ENCODE results near the gene HDGFL3. TPM values are rescaled to one million over a fixed set of nuclear protein-coding genes. Genes with fewer than 3 reads are reported as not detected.

HDGFL3 gene
- total and polyA plus RNA-seq, 9 of the 15 experiments (the other 6 are each of a cell fraction or from before 2014, with no cell fraction given): 6.7 to 42.0 (median 31.4) TPM

GRCh38 chr15:83113881-83114674 is 93.5 kb downstream of the HDGFL3 start (continued):
- no peak for TF ChIP-seq CREB3L1 (IDR thresholded peaks at IDR 0.05; ENCODE audit: borderline replicate concordance, low read depth)
- no peak for TF ChIP-seq MECOM (CRISPR knock-in tag; IDR thresholded peaks at IDR 0.05)
- no peak for TF ChIP-seq IRF9 (tag; IDR thresholded peaks at IDR 0.05)
- TF ChIP-seq ZNF586 (CRISPR knock-in tag; conservative IDR thresholded peaks at IDR 0.05): no peak

GRCh38 chr15:83112956-83113299 is 94.7 kb downstream of the HDGFL3 start:
- in situ Hi-C loops (cut with MboI) (no loop called here), intact Hi-C loops (cut with micrococcal nuclease) (no loop called here)
- Histone ChIP-seq H3K4me2 (ENCODE audit: insufficient read depth, low read length) (no peak overlapping the region), H3K4me1 (replicated peaks in 1 of 2; ENCODE audit: control insufficient read depth in 2 of 2, insufficient read depth in 2 of 2, low read length in 2 of 2) (peaks cover 13% of the 10 kb centered on the region in 2 experiments; a peak in 4 of 5 replicates), H3K36me3 (ENCODE audit: control insufficient read depth, insufficient read depth, low read length) (no peaks in the 10 kb centered on the region), H3K9me3 (replicated peaks; ENCODE audit: control insufficient read depth, insufficient read depth, low read depth, low read length) (no peaks in the 10 kb centered on the region), H2AFZ (ENCODE audit: low read depth, low read length) (no peak overlapping the region), H3K27me3 (ENCODE audit: control insufficient read depth in 2 of 2, insufficient read depth in 2 of 2, low read length in 2 of 2) (no peaks in the 10 kb centered on the region; a peak in 1 of 5 replicates), H3K9ac (ENCODE audit: insufficient read depth in 1 of 2, low read depth in 2 of 2, low read length in 2 of 2) (no peak overlapping the region), H3K9me1 (ENCODE audit: control insufficient read depth, insufficient read depth, low read length) (no peaks in the 10 kb centered on the region), H3K27ac (ENCODE audit: extremely low read depth, low read depth, low read length) (no peak overlapping the region), H4K20me1 (replicated peaks; ENCODE audit: control insufficient read depth, insufficient read depth, low read length) (no peaks in the 10 kb centered on the region), H3K79me2 (ENCODE audit: control insufficient read depth, insufficient read depth, low read length) (no peaks in the 10 kb centered on the region), H3K4me3 (no peak overlapping the region)
- TF ChIP-seq ETS1 (conservative IDR thresholded peaks at IDR 0.05; ENCODE audit: control insufficient read depth, low read depth, low read length) (no peak), NCOA2 (IDR thresholded peaks at IDR 0.05; ENCODE audit: partially characterized antibody in 2 of 2) (no peak), NFIC (IDR thresholded peaks at IDR 0.05) (peak; percentile 41; the same call in 1 of the 2 replicates), KAT8 (IDR thresholded peaks at IDR 0.05; ENCODE audit: low read depth) (no peak), E2F3 (CRISPR knock-in tag; IDR thresholded peaks at IDR 0.05) (0 out of 2 replicates have a peak, but pooled peaks have one; percentile 41), TCFL5 (CRISPR knock-in tag; conservative IDR thresholded peaks at IDR 0.05) (no peak), NR2C2 (CRISPR knock-in tag; IDR thresholded peaks at IDR 0.05) (peak; percentile 95), NR2C2 (tag; IDR thresholded peaks at IDR 0.05) (peak; percentile 92), NR2C1 (IDR thresholded peaks at IDR 0.05) (peak; percentile 95), NR2C1 (tag; IDR thresholded peaks at IDR 0.05) (peak; percentile 96)
- CTCF ChIA-PET (ENCODE audit: low intra/inter-chr PET ratio): no interaction called here
- BruUV-seq (replicated peaks): no TSS peak
- POLR2A ChIA-PET: interaction anchor here (0.7 to 2.3 kb wide), 3 partner anchors 16 to 31 kb away, joined by 3 to 7 read pairs (median 4); no protein-coding TSS in a partner anchor
- peak; percentile 6 for FAIRE-seq
- no peak for DNase-seq (ENCODE audit: extremely low read depth in 1 of 4, low spot score in 3 of 4)
- 34% methylated on average over 3 of the region's 3 CpGs for WGBS (ENCODE audit: insufficient coverage, low coverage, missing lambda C conversion rate)
- no peak for ATAC-seq
